ENCODE measurements around the gene HCN1. TPM values are rescaled to one million over a fixed set of nuclear protein-coding genes. Genes with fewer than 3 reads are reported as not detected.
"Not testable (repeated sequence)": the region's sequence is repeated elsewhere in the genome, so short reads cannot be mapped to it uniquely, and the experiment has no call there.

HCN1 gene
- total RNA-seq, 2 donors from 2014 or later: 5.6 to 8.0 TPM

DNA sequence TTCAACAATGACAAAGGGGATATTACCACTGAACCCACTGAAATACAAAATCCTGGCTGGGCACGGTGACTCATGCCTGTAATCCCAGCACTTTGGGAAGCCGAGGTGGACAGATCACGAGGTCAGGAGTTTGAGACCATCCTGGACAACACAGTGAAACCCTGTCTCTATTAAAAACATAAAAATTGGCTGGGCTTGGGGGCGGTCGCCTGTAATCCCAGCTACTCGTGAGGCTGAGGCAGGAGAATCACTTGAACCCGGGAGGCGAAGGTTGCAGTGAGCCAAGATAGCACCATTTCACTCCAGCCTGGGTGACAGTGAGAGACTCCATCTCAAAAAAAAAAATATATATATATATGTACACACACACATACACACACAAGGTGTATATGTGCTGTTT, 324.8 kb downstream of the HCN1 start:
- ATAC-seq; DNase-seq; intact Hi-C loops (cut with DNase I): not testable (repeated sequence)

DNA sequence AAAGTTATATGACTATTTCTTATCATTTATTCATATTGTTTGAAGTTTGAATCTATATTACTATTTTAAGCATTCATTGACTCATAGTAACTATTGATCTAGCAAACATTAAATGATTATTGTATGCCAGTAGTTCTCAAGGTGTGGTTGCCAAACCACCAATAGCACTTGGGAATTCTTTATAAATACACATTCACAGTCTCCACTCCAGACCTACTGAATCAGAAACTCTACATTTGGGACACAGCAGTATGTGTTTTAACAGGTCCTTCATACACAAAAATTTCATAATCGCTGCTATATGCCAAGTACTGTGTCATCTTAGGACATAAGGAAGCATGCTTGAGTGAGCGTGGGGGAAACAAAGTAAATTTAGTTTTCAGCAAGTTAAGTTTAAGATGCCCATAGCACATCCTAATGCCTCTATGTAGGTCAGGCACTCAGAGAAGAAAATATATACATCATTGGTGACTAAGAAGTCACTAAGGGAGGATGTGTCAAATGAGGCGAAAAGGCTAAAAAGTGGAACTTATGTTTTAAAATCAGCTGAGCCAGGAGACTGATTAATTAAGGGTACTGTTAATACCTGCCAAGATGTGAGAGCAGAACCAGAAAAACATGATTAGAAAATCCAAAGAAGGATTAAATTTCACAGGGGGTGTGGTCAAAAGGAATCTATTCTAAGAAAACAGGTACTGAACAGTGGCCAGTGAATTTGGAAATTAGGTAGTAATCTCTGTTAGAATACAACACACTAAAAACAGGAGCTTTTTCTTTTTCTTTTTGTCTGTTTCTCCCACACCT, 340.8 kb downstream of the HCN1 start:
- no peak for DNase-seq
- intact Hi-C loops (cut with DNase I): no loop called here

DNA sequence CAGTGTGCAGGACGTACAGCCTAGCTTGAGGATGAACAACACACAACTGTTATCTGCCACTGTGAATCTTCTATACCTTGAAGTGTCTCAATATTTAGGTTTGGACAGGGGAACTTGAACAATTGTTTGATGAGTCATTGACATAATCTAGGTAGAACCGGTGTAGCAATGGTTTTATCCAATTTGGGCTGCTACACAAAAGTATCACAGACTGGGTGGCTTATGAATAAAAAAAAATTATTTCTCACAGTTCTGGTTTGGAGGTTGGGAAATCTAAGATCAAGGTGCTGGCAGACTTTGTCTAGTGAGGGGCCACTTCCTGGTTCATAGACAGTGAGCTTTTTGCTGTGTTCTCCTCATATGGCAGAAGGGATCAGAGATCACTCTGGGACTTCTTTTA, 359.7 kb downstream of the HCN1 start:
- no peak for ATAC-seq
- DNase-seq: no peak
- intact Hi-C loops (cut with DNase I): no loop called here

More for the DNA sequence above, 340.8 kb downstream of the HCN1 start:
- no peak for ATAC-seq

DNA sequence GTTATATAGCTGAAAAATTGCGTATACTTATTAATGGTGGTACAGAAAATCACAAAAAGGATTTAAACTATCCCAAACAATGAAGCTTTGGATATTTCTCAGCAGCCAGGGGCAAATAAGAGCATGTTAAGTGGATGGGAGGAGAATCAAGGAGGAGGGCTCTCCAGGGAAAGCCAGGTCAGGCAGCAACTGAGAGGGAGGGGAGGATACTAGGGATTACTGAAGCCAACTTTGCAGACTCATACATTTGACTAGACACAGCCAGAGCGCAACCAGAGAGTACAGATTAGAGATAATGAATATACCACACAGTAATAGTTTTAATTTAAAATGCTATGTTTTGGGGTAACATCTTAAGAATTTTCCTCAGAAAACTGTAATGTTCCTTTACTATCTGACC, 360.2 kb downstream of the HCN1 start:
- intact Hi-C loops (cut with DNase I): no loop called here
- ATAC-seq (peak; percentile 68 to 83), DNase-seq (no peak)

DNA sequence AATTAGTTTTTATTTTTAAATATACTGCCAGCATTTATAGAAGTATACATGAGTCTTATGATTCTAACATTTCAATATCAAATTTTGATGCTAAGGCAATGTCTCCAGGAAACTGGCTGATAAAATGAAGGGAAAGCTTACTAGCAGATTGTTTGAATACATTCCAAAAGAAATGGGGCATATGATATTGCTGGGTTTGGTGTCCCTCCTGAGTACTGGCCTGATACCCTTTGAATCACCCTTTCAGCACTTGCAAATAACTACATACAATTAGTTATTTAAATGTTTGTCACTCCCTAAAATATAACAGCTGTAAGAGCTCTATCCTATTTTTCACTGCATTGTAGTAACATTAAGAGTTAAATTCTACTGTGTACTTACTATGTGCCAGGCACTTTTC, 360.8 kb downstream of the HCN1 start:
- intact Hi-C loops (cut with DNase I): no loop called here
- ATAC-seq (no peak), DNase-seq (no peak)

DNA sequence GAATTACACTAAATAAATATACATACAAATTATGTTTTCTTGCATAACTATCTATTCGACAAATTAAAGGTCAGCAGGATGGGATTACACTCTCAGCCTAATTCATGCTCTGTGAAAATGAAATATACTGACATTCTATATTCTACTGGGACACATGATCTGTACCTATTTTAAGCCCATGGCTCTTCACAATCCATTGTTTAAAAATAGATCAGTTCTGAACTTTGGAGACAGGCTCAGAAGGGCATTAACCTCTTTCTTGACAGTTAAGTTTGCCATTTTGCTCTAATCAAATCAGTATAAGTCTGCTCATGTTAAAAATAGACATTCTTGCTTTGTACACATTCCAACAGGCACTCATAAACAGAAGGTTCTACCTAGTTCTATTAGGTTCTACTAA, 361.2 kb downstream of the HCN1 start:
- peak; percentile 68 to 80 for ATAC-seq
- intact Hi-C loops (cut with DNase I): no loop called here
- DNase-seq: no peak

DNA sequence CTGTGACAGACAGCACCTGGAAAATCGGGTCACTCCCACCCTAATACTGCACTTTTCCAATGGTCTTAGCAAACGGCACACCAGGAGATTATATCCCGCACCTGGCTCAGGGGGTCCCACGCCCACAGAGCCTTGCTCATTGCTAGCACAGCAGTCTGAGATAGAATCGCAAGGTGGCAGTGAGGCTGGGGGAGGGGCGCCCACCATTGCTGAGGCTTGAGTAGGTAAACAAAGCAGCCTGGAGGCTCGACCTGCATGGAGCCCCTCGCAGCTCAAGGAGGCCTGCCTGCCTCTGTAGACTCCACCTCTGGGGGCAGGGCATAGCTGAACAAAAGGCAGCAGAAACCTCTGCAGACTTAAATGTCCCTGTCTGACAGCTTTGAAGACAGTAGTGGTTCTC, 383.6 kb downstream of the HCN1 start:
- DNase-seq: not testable (repeated sequence)

DNA sequence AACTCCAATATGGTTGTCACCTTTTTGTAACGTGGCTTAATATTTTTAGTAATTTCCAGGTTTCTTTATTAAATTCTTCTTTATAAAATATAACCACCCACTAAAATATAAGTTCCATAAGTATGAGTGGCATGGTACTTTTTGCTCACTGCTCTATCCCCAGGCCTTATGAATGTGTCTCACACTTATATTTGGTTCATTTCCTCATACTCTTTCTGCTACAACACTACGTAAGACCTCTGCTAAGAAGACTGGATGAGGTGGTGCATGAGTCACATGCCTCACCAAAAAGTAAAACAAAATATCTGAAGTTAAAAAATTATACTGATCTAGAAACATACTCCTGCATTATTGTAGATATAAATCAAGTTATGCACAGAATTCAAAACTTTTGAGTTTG, 400.9 kb downstream of the HCN1 start:
- intact Hi-C loops (cut with DNase I): no loop called here

More for the DNA sequence above, 383.6 kb downstream of the HCN1 start:
- intact Hi-C loops (cut with DNase I); ATAC-seq: not testable (repeated sequence)

DNA sequence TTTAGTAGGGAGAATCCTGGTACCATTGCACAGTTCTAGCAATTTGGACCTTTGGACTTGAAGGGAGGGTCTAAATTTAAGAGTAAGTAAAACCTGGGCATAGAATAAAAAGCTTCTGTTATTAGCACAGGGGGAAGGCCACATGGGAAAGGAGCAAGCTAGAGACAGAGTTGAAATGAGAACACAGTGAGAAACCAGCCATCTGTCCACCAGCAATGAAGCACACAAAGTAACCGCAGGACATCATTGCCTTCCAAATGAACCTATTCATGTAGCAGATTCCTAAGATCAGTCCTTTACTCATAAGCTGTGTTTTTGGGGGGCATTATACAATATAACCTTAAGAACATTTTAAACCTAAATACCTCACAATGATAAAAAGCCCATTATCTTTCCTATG, 407.4 kb downstream of the HCN1 start:
- intact Hi-C loops (cut with DNase I): no loop called here
- DNase-seq (no peak), ATAC-seq (no peak)

More for the DNA sequence above, 400.9 kb downstream of the HCN1 start:
- ATAC-seq (no peak), DNase-seq (no peak)

DNA sequence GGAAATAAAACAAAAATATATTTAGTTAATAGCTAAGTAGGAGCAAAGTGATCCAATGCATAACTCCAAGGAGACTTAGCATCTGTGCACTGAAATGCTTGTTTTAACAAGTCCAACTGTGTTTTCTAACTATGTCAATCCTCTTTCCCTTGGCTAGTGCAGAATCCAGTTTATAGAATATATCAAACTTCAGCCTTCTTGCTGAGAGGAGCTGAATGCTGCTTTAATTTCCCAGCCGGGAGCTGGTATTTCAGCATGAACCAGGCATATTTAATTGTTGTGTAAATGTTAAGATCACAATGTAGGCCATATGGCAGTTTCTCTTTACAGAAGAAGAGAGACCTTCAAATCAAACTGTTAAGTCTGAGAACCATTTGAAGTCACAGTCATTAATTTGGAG, 411.7 kb downstream of the HCN1 start:
- no peak for ATAC-seq
- intact Hi-C loops (cut with DNase I): no loop called here
- DNase-seq: no peak

DNA sequence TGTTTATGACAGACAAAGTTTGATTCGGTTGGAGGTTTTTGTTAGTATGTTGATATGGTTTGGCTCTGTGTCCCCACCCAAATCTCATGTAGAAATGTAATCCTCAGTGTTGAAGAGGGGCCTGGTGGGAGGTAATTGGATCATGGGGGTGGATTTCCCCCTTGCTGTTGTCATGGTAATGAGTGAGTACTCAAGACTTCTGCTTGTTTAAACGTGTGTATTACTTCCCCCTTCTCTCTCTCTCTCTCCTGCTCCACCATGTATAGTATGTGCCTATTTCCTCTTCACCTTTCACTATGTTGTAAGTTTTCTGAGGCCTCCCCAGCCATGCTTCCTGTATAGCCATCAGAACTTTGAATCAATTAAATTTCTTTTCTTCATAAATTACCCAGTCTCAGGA, 415.1 kb downstream of the HCN1 start:
- intact Hi-C loops (cut with DNase I): no loop called here
- DNase-seq: no peak
- no peak for ATAC-seq

DNA sequence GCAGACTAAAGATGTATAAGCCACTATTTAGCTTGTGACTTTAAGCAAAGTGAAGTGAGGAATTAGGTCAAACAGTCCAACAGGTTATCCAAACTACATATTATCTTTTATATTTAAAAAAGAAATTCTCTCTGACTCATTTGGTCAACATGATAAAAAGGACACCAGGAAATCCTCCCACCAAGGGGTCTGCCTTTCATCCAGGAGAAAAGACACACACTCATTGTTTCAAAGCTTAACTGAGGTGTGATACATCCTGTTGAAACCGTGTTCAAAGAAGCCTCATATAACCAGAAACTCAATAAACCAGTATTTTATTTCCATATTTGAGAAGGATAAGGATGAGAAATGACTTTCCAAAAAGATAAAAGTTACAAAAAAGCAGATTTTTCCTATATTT, 417.1 kb downstream of the HCN1 start:
- ATAC-seq (no peak), DNase-seq (no peak)
- intact Hi-C loops (cut with DNase I): no loop called here

DNA sequence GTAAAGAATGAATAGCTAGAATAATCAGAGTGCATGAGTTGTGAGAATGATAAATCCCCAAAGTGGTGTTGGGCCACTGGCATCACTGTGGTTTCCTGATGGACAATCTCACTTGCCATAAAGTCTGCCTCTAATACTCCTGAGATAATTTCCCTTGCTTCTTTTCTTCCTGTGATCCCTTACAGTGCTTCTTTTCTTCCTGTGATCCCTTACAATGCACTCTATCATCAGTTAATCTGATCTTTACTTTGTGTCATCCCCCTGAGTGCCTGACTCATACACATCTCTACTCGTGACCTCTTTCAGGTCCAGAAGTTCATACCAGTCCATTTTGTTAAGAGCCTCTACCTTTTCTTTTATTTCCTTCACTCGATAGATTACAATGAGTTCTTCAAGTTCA, 418.3 kb downstream of the HCN1 start:
- DNase-seq (no peak), ATAC-seq (no peak)
- intact Hi-C loops (cut with DNase I): no loop called here

DNA sequence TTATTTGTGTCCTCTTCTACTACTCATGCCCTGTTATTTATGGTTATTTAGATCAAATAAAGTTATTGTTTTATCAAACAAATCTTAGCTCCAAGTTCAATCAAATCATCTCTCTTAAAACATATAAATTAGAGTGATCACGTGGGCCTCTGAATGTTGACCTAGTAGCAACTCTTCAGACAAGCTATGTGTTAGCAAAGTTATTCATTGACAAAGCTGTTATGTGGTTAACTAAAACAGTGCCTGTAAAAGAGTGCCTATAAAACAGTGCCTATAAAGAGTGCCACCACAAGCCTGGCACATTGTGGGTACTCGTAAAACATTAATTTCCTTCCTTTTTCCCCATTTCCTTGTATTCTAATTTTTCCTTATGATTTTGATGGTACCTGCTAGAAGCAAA, 421.9 kb downstream of the HCN1 start:
- intact Hi-C loops (cut with DNase I): no loop called here
- ATAC-seq (no peak), DNase-seq (no peak)

DNA sequence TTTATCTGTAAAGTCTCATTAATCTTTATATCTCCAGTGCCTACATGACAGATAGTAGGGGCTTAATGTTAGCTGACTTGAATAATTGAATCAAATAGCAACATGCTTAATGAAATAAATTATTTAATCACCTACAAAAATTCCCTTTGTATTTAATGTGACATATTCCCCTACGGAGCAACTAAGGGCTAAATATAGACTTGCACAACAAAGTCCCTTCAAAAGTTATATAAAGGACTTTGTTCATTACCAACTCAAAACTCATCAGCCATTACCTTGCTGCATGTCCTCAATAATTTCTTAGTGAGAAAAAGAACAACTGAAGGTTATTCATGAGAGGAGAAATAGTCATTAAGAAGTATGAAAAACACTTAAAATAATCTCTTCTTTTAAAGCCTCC, 424.6 kb downstream of the HCN1 start:
- ATAC-seq (no peak), DNase-seq (no peak)
- intact Hi-C loops (cut with DNase I): no loop called here

DNA sequence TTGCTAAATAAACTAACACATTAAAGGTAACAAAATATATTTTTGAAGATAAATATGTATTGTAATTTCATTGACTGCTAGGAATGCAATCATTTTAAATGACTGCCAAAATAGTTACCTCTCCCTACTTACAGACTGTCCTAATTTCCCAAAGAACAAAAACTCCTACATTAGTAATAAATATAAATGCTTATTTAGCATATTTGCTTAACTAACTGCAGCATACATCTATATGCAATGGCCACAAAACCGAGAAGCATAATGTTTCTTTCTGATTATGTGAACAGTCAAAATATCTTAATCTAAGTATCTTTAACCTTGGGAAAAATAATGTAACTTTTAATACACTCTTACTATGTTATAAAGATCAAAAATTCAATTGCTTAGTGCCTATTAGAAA, 431.7 kb downstream of the HCN1 start:
- ATAC-seq (no peak), DNase-seq (no peak)
- intact Hi-C loops (cut with DNase I): no loop called here

DNA sequence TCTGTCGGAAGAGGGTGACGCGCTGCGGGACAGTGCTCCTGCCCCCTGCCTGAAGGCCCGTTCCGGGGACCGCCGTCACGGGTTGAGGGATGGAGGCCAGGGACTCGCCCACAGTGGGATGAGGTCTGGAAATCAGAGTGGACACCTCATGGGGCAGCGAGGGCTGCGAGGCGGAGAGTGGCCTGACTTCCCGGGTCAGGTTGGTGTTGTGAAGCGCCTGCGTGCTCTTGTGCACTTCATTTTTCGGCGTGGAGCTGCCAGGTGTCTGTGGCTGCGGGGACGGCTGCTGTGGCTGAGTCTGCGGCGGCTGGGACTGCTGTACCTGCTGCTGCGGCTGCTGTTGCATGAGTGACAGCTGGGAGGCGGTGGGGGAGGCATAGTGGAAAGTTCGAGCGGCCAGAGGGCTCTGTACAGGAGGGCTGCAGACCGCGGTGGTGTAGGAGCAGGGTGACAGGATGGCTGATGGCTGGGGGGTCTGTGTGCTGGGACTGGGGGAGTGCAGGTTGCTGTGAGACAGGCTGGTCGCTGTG, 434.1 kb downstream of the HCN1 start:
- ATAC-seq (no peak), DNase-seq (peak; percentile 17)
- intact Hi-C loops (cut with DNase I): no loop called here

DNA sequence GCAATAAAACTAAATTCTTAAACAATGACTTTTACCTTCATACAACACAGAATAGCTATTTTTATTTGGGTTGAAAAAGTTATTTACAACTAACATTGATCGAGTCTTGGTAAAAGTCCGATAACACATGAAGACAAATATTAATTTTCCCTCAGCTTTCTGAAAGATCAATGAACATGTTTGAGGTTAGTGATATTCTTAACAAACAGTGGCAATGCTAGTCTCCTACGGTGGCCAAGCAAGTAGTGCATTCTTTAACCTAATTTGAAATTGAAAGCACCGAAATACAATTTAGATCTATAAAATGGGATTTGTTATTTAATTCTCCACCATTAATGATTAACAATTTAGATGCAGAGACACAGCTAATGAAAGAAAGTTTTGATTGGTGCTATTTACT, 435.1 kb downstream of the HCN1 start:
- DNase-seq (no peak), ATAC-seq (no peak)
- intact Hi-C loops (cut with DNase I): no loop called here

DNA sequence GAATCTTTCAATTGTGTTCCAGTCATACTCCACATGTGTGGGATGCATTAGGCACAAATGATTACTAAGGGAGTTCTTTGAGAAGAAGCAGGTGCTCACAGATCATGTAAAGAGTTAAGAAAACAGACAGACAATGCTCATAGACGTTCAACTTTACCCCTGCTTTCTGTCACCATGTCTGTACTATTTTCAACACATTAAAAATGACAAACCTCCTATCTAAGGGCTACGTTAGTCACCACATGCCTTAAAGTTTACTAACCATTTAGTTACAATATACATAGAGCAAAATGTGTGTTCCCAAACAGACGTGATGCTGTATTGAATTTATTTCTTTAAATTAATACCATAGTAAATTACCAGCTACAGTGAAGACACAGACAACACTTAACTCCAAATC, 435.9 kb downstream of the HCN1 start:
- ATAC-seq (no peak), DNase-seq (no peak)
- intact Hi-C loops (cut with DNase I): no loop called here

DNA sequence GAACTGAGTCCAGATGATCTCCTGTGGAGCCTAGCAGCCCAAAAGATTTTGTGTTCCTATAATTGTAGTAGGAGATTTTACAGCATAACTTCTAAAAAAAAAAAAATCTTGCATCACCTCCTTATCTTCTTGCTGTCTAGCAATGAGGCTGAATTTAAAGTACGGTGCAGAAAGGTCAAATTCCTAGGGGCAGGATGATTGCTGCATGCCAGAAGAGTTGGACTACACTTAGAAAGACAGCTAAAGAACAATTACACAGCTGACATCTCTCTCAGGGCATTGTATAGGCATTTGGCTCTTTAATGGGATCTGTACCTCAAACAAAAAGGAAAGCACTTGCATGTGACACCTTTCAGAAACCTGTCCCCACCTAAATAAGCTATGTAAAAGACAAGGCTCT, 443.2 kb downstream of the HCN1 start:
- intact Hi-C loops (cut with DNase I): no loop called here
- DNase-seq (no peak), ATAC-seq (peak; percentile 73 to 74)

DNA sequence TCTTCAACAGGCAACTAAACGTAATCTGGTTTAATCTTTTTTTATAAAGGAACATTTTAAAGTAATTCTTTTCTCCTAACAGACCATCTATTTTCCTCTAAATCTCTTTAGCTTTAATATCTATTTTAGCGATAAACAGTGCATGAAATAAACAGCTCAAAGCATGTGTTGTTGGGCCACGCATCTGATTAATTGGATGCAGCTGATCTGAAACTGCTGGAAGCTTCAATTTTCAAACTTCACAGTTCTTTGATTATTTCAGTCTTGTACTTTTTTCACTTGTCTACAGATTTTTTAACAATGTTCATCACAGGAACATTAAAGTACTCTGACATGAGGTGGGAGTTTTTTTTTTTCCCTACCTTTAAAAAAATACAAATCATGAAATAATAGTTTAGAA, 443.6 kb downstream of the HCN1 start:
- ATAC-seq (no peak), DNase-seq (no peak)
- intact Hi-C loops (cut with DNase I): no loop called here
